GM23338 (cell line): ENCODE results near the gene CABYR. TPM values are rescaled to one million over a fixed set of nuclear protein-coding genes. Genes with fewer than 3 reads are reported as not detected.

ENCODE experiments used
- ATAC-seq: fragments of 200-7000 bp; cut with Tn5 transposase; 3 replicates; pipeline ENCODE4 v1.9.1; 2020
- DNase-seq: peaks from one replicate; pipeline ENCODE4 v3.0.0-alpha.2; 2015; ENCODE audit warnings: low spot score
- H2AFZ ChIP-seq: fragments of 200-600 bp; sonication (generic); 2 replicates; pipeline ENCODE4 v1.8.0; 2016; ENCODE audit warnings: antibody characterized with exemption, mild to moderate bottlenecking, moderate library complexity
- H3F3A ChIP-seq: fragments of 200-600 bp; sonication (generic); replicated peaks from 2 replicates; pipeline ENCODE4 v1.8.0; 2017; ENCODE audit warnings: antibody characterized with exemption, mixed run types, low read depth
- H3K27ac ChIP-seq: fragments of 200-600 bp; sonication (generic); 2 replicates; pipeline ENCODE4 v1.6.1; 2016; ENCODE audit warnings: low read depth
- H3K27me3 ChIP-seq: fragments of 200-600 bp; sonication (generic); 2 replicates; pipeline ENCODE4 v1.8.0; 2016; ENCODE audit warnings: mild to moderate bottlenecking, mixed run types, moderate library complexity; ENCODE audit not compliant: insufficient read depth
- H3K36me3 ChIP-seq: fragments of 200-600 bp; sonication (generic); 2 replicates; pipeline ENCODE4 v1.8.0; 2016; ENCODE audit warnings: mild to moderate bottlenecking; ENCODE audit not compliant: insufficient read depth
- H3K4me1 ChIP-seq: fragments of 200-600 bp; sonication (generic); 2 replicates; pipeline ENCODE4 v1.8.0; 2016; ENCODE audit warnings: mild to moderate bottlenecking, moderate library complexity; ENCODE audit not compliant: insufficient read depth
- H3K4me2 ChIP-seq: fragments of 200-600 bp; sonication (generic); 2 replicates; pipeline ENCODE4 v1.7.1; 2017; ENCODE audit warnings: mixed run types
- H3K4me3 ChIP-seq: fragments of 200-600 bp; sonication (generic); 2 replicates; pipeline ENCODE4 v1.6.1; 2016; ENCODE audit warnings: mixed run types
- H3K79me2 ChIP-seq: fragments of 200-600 bp; sonication (generic); replicated peaks from 2 replicates; pipeline ENCODE4 v1.8.0; 2017; ENCODE audit warnings: mild to moderate bottlenecking; ENCODE audit not compliant: insufficient read depth
- H3K9me2 ChIP-seq: fragments of 200-600 bp; sonication (generic); 2 replicates; pipeline ENCODE4 v1.8.0; 2017; ENCODE audit not compliant: insufficient read depth
- H4K20me1 ChIP-seq: fragments of 200-600 bp; sonication (generic); replicated peaks from 2 replicates; pipeline ENCODE4 v1.8.0; 2017; ENCODE audit warnings: mild to moderate bottlenecking; ENCODE audit not compliant: insufficient read depth
- H3K27ac Mint-ChIP-seq: 2 replicates; pipeline ENCODE4 v1.8.0; 2020; ENCODE audit warnings: inconsistent platforms, mild to moderate bottlenecking, moderate library complexity, mixed read lengths
- H3K27me3 Mint-ChIP-seq: 3 replicates; pipeline ENCODE4 v1.8.0; 2022; ENCODE audit warnings: low read depth, mild to moderate bottlenecking, moderate library complexity, mixed read lengths, inconsistent platforms; ENCODE audit not compliant: insufficient read depth, poor library complexity
- H3K36me3 Mint-ChIP-seq: 3 replicates; pipeline ENCODE4 v1.8.0; 2021; ENCODE audit warnings: low read depth, mild to moderate bottlenecking, inconsistent platforms, moderate library complexity, mixed read lengths
- H3K4me1 Mint-ChIP-seq: 3 replicates; pipeline ENCODE4 v1.8.0; 2020; ENCODE audit warnings: mild to moderate bottlenecking, inconsistent platforms, mixed read lengths
- H3K4me3 Mint-ChIP-seq: 3 replicates; pipeline ENCODE4 v1.8.0; 2021; ENCODE audit warnings: moderate library complexity, mild to moderate bottlenecking, inconsistent platforms, mixed read lengths
- H3K9me3 Mint-ChIP-seq: 3 replicates; pipeline ENCODE4 v1.8.0; 2020; ENCODE audit warnings: moderate library complexity, mild to moderate bottlenecking, inconsistent platforms, mixed read lengths
- CREB1 ChIP-seq: fragments of 250-450 bp; sonication (Bioruptor Pico); IDR thresholded peaks from 2 replicates; pipeline ENCODE4 v1.5.0; 2020; ENCODE audit warnings: low read depth, mild to moderate bottlenecking, moderate library complexity
- CTCF ChIP-seq, 2 experiments: fragments of 200-600 bp in 1 of 2; sonication (generic) in 1 of 2; conservative IDR thresholded peaks; 2 replicates each; pipeline versions ENCODE4 v1.5.1 to v1.6.1; 2016 to 2017; ENCODE audit warnings: antibody characterized with exemption in 2 of 2, low read depth in 2 of 2, mild to moderate bottlenecking in 2 of 2, moderate library complexity in 1 of 2
- EZH2 ChIP-seq: fragments of 200-600 bp; sonication (generic); IDR thresholded peaks from one replicate; pipeline ENCODE4 v1.8.0; 2017; ENCODE audit warnings: antibody characterized with exemption, mild to moderate bottlenecking, low read depth; ENCODE audit not compliant: unreplicated experiment
- EZH2phosphoT487 ChIP-seq: fragments of 200-600 bp; sonication (generic); IDR thresholded peaks from one replicate; pipeline ENCODE4 v1.8.1; 2018; ENCODE audit warnings: antibody characterized with exemption; ENCODE audit not compliant: unreplicated experiment
- JUNB ChIP-seq: IDR thresholded peaks from one replicate; pipeline ENCODE4 v1.6.1; 2016; ENCODE audit warnings: antibody characterized with exemption; ENCODE audit not compliant: unreplicated experiment
- POLR2AphosphoS5 ChIP-seq: IDR thresholded peaks from 2 replicates; pipeline ENCODE4 v1.6.1; 2016; ENCODE audit warnings: antibody characterized with exemption, low read depth
- REST ChIP-seq: IDR thresholded peaks from one replicate; pipeline ENCODE4 v1.6.1; 2018; ENCODE audit warnings: antibody characterized with exemption; ENCODE audit not compliant: unreplicated experiment
- STAT1 ChIP-seq: IDR thresholded peaks from one replicate; pipeline ENCODE4 v1.6.1; 2016; ENCODE audit warnings: antibody characterized with exemption; ENCODE audit not compliant: unreplicated experiment
- ZNF114 ChIP-seq: fragments of 250-450 bp; sonication (Bioruptor Pico); IDR thresholded peaks from 2 replicates; pipeline ENCODE4 v1.5.0; 2020; ENCODE audit warnings: mild to moderate bottlenecking, moderate library complexity
- ZNF462 ChIP-seq: fragments of 250-450 bp; sonication (Bioruptor Pico); IDR thresholded peaks from 2 replicates; pipeline ENCODE4 v1.5.0; 2020; ENCODE audit warnings: mild to moderate bottlenecking, moderate library complexity
- polyA plus RNA-seq: library from polyadenylated mRNA; unstranded; fragments of >200 nt; fragmentation: Nextera tagmentation; extraction: Ambion mirVana; gene quantifications from 2 replicates; pipeline ENCODE4 v1.2.1, GENCODE V29; 2016
- total RNA-seq: library from RNA; depleted of rRNA; stranded (reverse); fragments of >200 nt; shearing (Covaris generic); gene quantifications from 2 replicates; pipeline ENCODE4 v1.2.3, GENCODE V29; 2014

The CABYR gene
- total and polyA plus RNA-seq, 2 experiments from 2014 or later: 24.0 to 48.4 TPM

- Histone ChIP-seq H3K4me1 (peaks cover 3% of the 10 kb centered on the region; the same call in 1 of the 2 replicates), H3F3A (no peaks in the 10 kb centered on the region), H3K27me3 (no peaks in the 10 kb centered on the region), H3K36me3 (no peaks in the 10 kb centered on the region), H3K4me3 (no peak overlapping the region), H3K79me2 (no peaks in the 10 kb centered on the region), H3K27ac (no peak overlapping the region), H4K20me1 (no peaks in the 10 kb centered on the region; the same call in 1 of the 2 replicates), H3K4me2 (no peak overlapping the region), H2AFZ (no peak overlapping the region), H3K9me2 (no peaks in the 10 kb centered on the region)
- TF ChIP-seq CTCF (conservative IDR thresholded peaks at IDR 0.05; ENCODE audit: low read depth in 2 of 2): no peak
- no peak for TF ChIP-seq ZNF114 (CRISPR knock-in tag)
- no peak for TF ChIP-seq POLR2AphosphoS5
- TF ChIP-seq CREB1 (CRISPR knock-in tag): no peak
- TF ChIP-seq EZH2: no peak
- no peak for TF ChIP-seq STAT1
- TF ChIP-seq JUNB: no peak
- Mint-ChIP-seq H3K9me3 (no peaks in the 10 kb centered on the region), H3K36me3 (no peaks in the 10 kb centered on the region; the same call in 2 of the 3 replicates), H3K4me3 (no peak overlapping the region), H3K27ac (no peak overlapping the region), H3K4me1 (peaks cover 20% of the 10 kb centered on the region), H3K27me3 (peaks cover 9% of the 10 kb centered on the region)
- ATAC-seq: no peak
- no peak for DNase-seq
These were observed 48.8 kb downstream of the CABYR start for GRCh38 chr18:24187689-24188088.

GRCh38 chr18:24188120-24188519 lies 49.3 kb downstream of the CABYR start:
- no peak overlapping the region for H2AFZ ChIP-seq
- H3K9me3 Mint-ChIP-seq: no peaks in the 10 kb centered on the region
- ATAC-seq (no peak), DNase-seq (no peak)
- no peaks in the 10 kb centered on the region; the same call in 2 of the 3 replicates for H3K36me3 Mint-ChIP-seq
- no peaks in the 10 kb centered on the region for H3K36me3 ChIP-seq
- peaks cover 22% of the 10 kb centered on the region for H3K4me1 Mint-ChIP-seq
- H3K4me1 ChIP-seq: peaks cover 3% of the 10 kb centered on the region; the same call in 1 of the 2 replicates
- H3F3A ChIP-seq: no peaks in the 10 kb centered on the region
- H3K9me2 ChIP-seq: no peaks in the 10 kb centered on the region
- no peaks in the 10 kb centered on the region; the same call in 1 of the 2 replicates for H4K20me1 ChIP-seq
- H3K4me3 ChIP-seq: no peak overlapping the region
- H3K27ac ChIP-seq: no peak overlapping the region
- no peak overlapping the region for H3K4me3 Mint-ChIP-seq
- no peak overlapping the region for H3K4me2 ChIP-seq
- no peaks in the 10 kb centered on the region for H3K27me3 ChIP-seq
- H3K79me2 ChIP-seq: no peaks in the 10 kb centered on the region
- peaks cover 11% of the 10 kb centered on the region for H3K27me3 Mint-ChIP-seq
- H3K27ac Mint-ChIP-seq: no peak overlapping the region
- no peak for TF ChIP-seq POLR2AphosphoS5
- no peak for TF ChIP-seq REST
- TF ChIP-seq JUNB: no peak
- no peak for TF ChIP-seq ZNF462 (CRISPR knock-in tag)
- no peak for TF ChIP-seq EZH2
- TF ChIP-seq EZH2phosphoT487: no peak
- no peak for TF ChIP-seq STAT1
- TF ChIP-seq CREB1 (CRISPR knock-in tag): no peak
- no peak for TF ChIP-seq ZNF114 (CRISPR knock-in tag)
